Psoas muscle (tissue), 8 donors: ENCODE measurements around the gene UBE2E2. TPM values are rescaled to one million over a fixed set of nuclear protein-coding genes. Genes with fewer than 3 reads are reported as not detected.

Experiments used
- ATAC-seq, 4 donors: fragments of 200-7000 bp; cut with Tn5 transposase; one replicate each; pipeline ENCODE4 v1.9.1; 2020; ENCODE audit warnings: moderate library complexity in 3 of 4, mild to moderate bottlenecking in 2 of 4
- DNase-seq, 2 donors: peaks; one replicate each; pipeline ENCODE4 v3.0.0-alpha.2; 2020
- H3K27ac ChIP-seq: fragments of 200-600 bp; one replicate; pipeline ENCODE4 v1.8.0; 2022
- H3K27me3 ChIP-seq, 3 donors: fragments of 200-600 bp in 1 of 3; one replicate each; pipeline versions ENCODE4 v1.6.1 to v1.8.0; 2013 to 2022; ENCODE audit warnings: low read length in 2 of 3, mild to moderate bottlenecking in 2 of 3, moderate library complexity in 1 of 3; ENCODE audit not compliant: insufficient read depth in 3 of 3
- H3K36me3 ChIP-seq, 2 donors: fragments of 200-600 bp in 1 of 2; one replicate each; pipeline versions ENCODE4 v1.6.1 to v1.8.0; 2013 to 2022; ENCODE audit warnings: low read depth in 1 of 2, mild to moderate bottlenecking in 1 of 2, moderate library complexity in 1 of 2; ENCODE audit not compliant: insufficient read depth in 1 of 2
- H3K4me1 ChIP-seq: fragments of 200-600 bp; one replicate; pipeline ENCODE4 v1.8.0; 2022
- H3K4me3 ChIP-seq: fragments of 200-600 bp; one replicate; pipeline ENCODE4 v1.8.0; 2022; ENCODE audit warnings: mild to moderate bottlenecking
- H3K9me3 ChIP-seq: fragments of 200-600 bp; one replicate; pipeline ENCODE4 v1.8.0; 2022
- CTCF ChIP-seq: fragments of 200-600 bp; IDR thresholded peaks from one replicate; pipeline ENCODE4 v1.8.0; 2022; ENCODE audit warnings: antibody characterized with exemption
- WGBS, 3 donors: extraction: QIAGEN DNeasy Blood & Tissue Kit; methylation state at CpG; one replicate each; pipeline versions ENCODE4 v1.1.6 to v1.1.7; 2013; 5-methylcytosine and 5-hydroxymethylcytosine counted together
- intact Hi-C, 2 donors: fragments of 100-400 bp; cut with DNase I; formaldehyde crosslinking; loops; one replicate each; pipeline versions ENCODE4 v1.11.0 to v1.14.2; 2022
- polyA plus RNA-seq, 3 donors: library from polyadenylated mRNA; stranded (reverse); fragments of 200-250 nt; gene quantifications; one replicate each; pipeline ENCODE4 v1.2.3, GENCODE V29; 2013
- total RNA-seq, 4 donors: library from RNA; stranded (reverse); fragmentation: NEBNext Ultra II Directional in 2 of 4; extraction: Animal tissue kit (Norgen Biotek cat#: 25700) in 2 of 4; gene quantifications; one replicate each; pipeline versions ENCODE4 v1.2.1 to v1.2.4, GENCODE V29; 2021 to 2023
- donor health status: healthy with polysubstance abuse.
- donor health status: DM: no; HTN: no; CAD: no; lungs with moderate emphysema.
- donor health status: Bipolar disorder and iron deficiency.
- donor health status: healthy.
- donor health status: DM: yes; HTN: yes; CAD: no.
- donor health status: DM: no; HTN: no; CAD: no.
- donor health status: DM: no; HTN: no; CAD: no.
- donor health status: DM: yes; HTN: yes; CAD: no.

UBE2E2 gene
- total and polyA plus RNA-seq, 7 donors, result 12.9 to 38.2 (median 34.0) TPM

GRCh38 chr3:23481616-23482278, 278.6 kb downstream of the UBE2E2 start:
- 14 to 35% (median 26%) methylated on average over 3 of the region's 3 CpGs for WGBS, 3 donors
- intact Hi-C loops, result loop anchor here in 1 of 2 donors (10.0 kb wide), 1 partner anchor 157 kb away; no protein-coding TSS in a partner anchor
- no peaks in the 10 kb centered on the region for H3K9me3 ChIP-seq
- ATAC-seq (no peak), DNase-seq (no peak)
- H3K4me3 ChIP-seq, result no peak overlapping the region
- peak overlapping the region; percentile 1 for H3K27ac ChIP-seq
- H3K4me1 ChIP-seq, result peaks cover 19% of the 10 kb centered on the region
- no peak for TF ChIP-seq CTCF
- no peaks in the 10 kb centered on the region for H3K27me3 ChIP-seq
- no peaks in the 10 kb centered on the region for H3K36me3 ChIP-seq

DNA sequence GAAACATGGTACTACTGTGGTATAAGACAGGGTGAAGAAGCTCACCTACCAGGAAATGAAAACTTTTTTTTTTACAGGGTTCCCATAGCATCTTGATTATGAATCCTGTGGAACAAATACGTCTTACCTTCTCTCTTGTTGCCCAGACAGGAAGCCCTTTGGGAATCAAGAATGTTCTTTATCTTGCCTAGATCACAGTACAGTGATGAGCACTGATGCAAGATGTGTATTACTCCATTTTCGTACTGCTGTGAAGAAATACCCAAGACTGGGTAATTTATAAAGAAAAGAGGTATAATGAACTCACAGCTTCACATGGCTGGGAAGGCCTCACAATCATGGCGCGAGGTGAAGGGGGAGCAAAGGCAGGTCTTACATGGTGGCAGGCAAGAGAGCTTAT, 281.3 kb downstream of the UBE2E2 start:
- no peak for ATAC-seq
- no peak for DNase-seq
- H3K4me3 ChIP-seq, result no peak overlapping the region
- WGBS, 3 donors, result 96 to 98% (median 97%) methylated on average over 4 of the region's 4 CpGs
- no peaks in the 10 kb centered on the region for H3K36me3 ChIP-seq
- H3K27ac ChIP-seq, result no peak overlapping the region
- intact Hi-C loops, result loop anchor here in 1 of 2 donors (10.0 kb wide), 1 partner anchor 160 kb away; no protein-coding TSS in a partner anchor
- no peaks in the 10 kb centered on the region for H3K27me3 ChIP-seq
- no peak for TF ChIP-seq CTCF
- H3K4me1 ChIP-seq, result peaks cover 25% of the 10 kb centered on the region
- H3K9me3 ChIP-seq, result no peaks in the 10 kb centered on the region

DNA sequence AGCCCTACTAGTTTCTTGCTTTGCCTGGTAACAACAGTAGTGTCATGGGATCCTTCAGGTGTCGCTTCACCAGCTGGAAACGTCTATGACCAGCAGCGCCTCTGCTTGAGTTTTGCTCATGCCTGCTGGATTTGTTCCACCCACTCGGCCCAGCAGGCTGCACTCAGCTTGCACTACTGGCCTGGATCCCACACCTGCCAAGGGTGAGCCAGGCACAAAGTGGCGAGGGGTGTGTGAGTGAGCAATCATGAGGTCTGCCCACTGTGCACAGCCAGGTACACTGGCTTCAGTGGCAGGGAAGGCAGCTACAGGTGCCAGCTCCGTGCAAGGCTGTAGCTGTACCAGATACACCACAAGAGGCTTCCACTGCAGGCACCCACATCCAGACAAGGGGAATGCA, 282.8 kb downstream of the UBE2E2 start:
- 75 to 91% (median 75%) methylated on average over 6 of the region's 6 CpGs for WGBS, 3 donors
- TF ChIP-seq CTCF, result no peak
- Histone ChIP-seq H3K9me3 (no peaks in the 10 kb centered on the region), H3K27ac (no peak overlapping the region), H3K27me3 (no peaks in the 10 kb centered on the region), H3K36me3 (no peaks in the 10 kb centered on the region), H3K4me3 (no peak overlapping the region), H3K4me1 (peaks cover 27% of the 10 kb centered on the region)
- DNase-seq (no peak), ATAC-seq (no peak)
- intact Hi-C loops, result loop anchor here in 1 of 2 donors (10.0 kb wide), 1 partner anchor 161 kb away; no protein-coding TSS in a partner anchor

- Histone ChIP-seq H3K4me1 (peaks cover 22% of the 10 kb centered on the region), H3K4me3 (no peak overlapping the region), H3K9me3 (no peaks in the 10 kb centered on the region), H3K27me3 (no peaks in the 10 kb centered on the region), H3K27ac (no peak overlapping the region), H3K36me3 (no peaks in the 10 kb centered on the region)
- TF ChIP-seq CTCF, result no peak
- intact Hi-C loops, result loop anchor here in 1 of 2 donors (10.0 kb wide), 1 partner anchor 162 kb away; no protein-coding TSS in a partner anchor
- WGBS, 3 donors, result 80 to 85% (median 82%) methylated on average over 9 of the region's 9 CpGs
- DNase-seq (peak in 1 of 2 donors; percentile 48), ATAC-seq (peak in 1 of 4 donors; percentile 30)
Observed at GRCh38 chr3:23487015-23487414, 283.9 kb downstream of the UBE2E2 start.
